Testis (tissue), 2 donors: Measurements from ENCODE around the gene ABCC4.

ENCODE experiments used
- CTCF ChIP-seq, 3 experiments: fragments of 450-650 bp in 2 of 3; fragments of 200-600 bp in 1 of 3; sonication (generic) in 1 of 3; IDR thresholded peaks; one replicate each; pipeline ENCODE4 v1.5.1; 2016 to 2019; ENCODE audit warnings: antibody characterized with exemption in 3 of 3, mild to moderate bottlenecking in 2 of 3, moderate library complexity in 1 of 3
- POLR2A ChIP-seq: fragments of 450-650 bp; IDR thresholded peaks from one replicate; pipeline ENCODE4 v1.6.1; 2017; ENCODE audit warnings: antibody characterized with exemption, mild to moderate bottlenecking, moderate library complexity

DNA sequence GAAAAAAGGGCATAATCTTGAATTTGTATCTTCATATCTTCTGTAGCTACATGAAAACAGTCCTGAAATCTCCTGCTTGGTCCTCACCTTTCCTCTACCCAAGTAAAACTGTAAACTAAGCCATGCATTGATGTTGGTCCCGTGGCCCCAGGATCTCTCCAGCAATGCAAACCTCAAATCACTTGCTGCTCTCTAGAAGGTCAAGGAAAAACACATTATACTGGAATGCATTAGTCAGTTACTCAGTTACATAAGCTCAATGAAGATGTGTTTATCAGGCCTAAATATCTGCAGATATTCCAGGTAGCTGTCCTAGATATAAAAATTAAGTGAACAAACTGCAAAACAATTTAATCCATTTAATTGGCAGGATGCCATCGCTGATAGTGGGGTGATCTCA is 261.8 kb downstream of the ABCC4 start:
- no peak for TF ChIP-seq CTCF (IDR thresholded peaks at IDR 0.05)
- TF ChIP-seq POLR2A, result no peak
